ENCODE data around the gene APRT.

The APRT gene

GRCh38 chr16:88814144-88814502 lies 2.4 kb upstream of the APRT start:
- no peak for DNase-seq (ENCODE audit: low read depth)
- H3K4me3 ChIP-seq (ENCODE audit: control insufficient read depth, low read depth, low read length): no peak overlapping the region
- no peak for TF ChIP-seq CTCF (IDR thresholded peaks at IDR 0.05; ENCODE audit: control insufficient read depth, insufficient read depth, low read depth, low read length, missing control alignments)

DNA sequence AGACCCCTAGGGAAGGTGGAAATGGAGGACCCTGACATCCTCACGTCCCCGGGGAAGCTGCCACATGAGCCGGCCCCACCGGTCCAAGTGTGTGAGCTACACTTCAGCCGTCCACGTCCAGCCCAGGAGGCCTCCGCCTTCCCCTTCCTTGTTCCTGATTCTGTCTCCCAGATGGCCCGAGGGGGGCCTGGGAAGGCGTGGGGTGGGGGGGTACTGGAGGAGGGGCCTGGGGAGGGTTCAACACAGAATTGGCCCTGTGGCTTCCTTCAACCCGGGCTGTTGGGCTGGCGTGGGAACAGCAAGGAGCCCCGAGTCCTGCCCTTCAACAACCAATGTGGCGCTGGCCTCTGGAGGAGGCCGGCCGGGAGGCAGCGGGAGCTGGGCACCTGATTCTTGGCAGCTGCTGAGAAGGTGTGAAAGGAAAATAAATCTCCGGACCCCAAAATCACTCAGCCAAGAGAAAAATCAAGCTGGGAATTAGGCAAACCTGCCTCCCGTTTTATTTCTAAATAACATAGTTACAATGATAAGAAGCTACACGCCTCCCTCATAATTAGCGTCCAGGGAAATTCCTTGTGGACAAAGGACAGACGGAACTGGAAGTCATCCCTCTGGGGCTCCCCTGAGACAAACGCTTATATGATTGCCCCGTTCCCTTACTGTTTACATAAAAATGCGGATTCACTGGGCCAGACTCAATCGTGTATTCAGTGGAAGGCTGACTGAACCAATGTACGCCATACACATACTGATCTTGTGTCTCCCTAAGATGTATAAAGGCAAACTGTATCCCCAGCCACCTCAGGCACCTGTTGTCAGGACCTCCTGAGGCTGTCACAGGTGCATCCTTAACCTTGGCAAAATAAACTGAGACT lies 1.8 kb upstream of the APRT start:
- no peak for TF ChIP-seq CTCF (IDR thresholded peaks at IDR 0.05; ENCODE audit: control insufficient read depth, insufficient read depth, low read depth, low read length, missing control alignments)
- no peak overlapping the region for H3K4me3 ChIP-seq (ENCODE audit: control insufficient read depth, low read depth, low read length)
- DNase-seq (ENCODE audit: low read depth): no peak

DNA sequence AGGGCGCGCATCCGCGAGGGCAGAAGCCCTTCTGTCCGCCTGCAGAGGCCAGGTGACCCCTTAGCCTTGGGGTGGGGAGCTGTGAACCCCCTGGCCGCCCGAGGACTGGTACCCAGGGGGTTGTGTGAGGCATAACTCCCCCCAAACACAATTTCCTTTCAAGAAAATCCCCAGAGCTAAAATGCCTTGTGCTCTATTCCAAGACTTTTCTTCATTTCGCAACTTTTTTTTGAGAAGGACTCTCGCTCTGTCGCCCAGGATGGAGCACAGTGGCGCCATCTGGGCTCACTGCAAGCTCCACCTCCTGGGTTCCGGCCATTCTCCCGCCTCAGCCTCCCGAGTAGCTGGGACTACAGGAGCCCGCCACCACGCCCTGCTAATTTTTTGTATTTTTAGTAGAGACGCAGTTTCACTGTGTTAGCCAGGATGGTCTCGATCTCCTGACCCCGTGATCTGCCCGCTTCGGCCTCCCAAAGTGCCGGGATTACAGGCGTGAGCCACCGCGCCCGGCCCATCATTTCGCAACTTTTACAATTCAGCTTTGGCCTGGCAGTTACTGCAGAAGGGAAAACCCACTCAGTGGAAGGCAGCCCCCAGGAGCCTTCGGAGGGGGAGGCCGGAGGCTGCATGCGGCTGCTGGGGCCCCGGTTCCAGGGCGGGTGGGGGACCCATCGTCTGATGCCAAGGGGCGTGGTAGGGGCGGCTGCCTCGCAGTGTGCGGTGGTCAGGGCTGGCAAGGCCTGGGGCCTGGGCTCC lies 963 bp upstream of the APRT start:
- no peak for TF ChIP-seq CTCF (IDR thresholded peaks at IDR 0.05; ENCODE audit: control insufficient read depth, insufficient read depth, low read depth, low read length, missing control alignments)
- no peak for DNase-seq (ENCODE audit: low read depth)
- peak overlapping the region; percentile 61 for H3K4me3 ChIP-seq (ENCODE audit: control insufficient read depth, low read depth, low read length)

DNA sequence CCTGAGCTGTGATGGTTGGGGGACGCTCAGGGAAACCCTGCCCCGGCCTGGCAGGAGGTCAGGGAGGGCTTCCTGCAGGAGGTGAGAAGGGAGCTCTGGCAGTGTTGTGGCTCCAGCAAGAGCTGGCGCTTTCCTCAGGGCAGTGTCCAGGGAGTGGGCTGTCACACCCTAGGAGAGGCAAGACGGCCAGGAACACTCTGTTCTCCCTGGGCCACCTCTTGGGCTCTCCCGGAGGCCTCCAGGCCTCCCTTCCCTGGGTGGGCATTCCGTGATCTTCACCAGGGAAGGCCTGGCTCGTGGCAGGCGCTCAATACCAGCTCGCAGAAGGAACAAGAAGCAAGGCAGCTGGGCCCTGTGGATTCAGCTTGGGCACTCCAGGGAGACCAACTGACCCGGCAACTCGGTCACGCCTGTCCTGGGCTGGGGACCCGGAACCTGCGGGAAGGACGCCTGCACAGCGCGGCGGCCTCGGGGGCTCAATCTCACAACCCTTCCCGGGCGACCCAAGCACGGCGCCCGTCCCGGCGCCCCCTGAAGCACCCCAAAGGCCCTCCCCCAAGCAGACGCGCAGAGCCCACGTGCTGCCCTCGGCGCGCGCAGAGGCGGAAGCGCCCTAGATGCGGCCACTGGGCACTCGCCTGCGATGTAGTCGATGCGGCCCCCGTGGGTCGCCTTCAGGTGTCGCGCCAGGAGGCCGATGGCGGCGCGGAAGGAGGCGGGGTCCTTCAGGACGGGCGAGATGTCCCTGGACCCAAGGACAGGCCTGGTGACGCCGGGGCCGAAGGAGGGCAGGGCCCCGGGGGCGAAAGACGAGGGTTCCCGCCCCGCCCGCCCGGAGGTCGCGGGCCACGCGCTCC lies 588 bp downstream of the APRT start:
- DNase-seq (ENCODE audit: low read depth): no peak
- peak overlapping the region; percentile 62 for H3K4me3 ChIP-seq (ENCODE audit: control insufficient read depth, low read depth, low read length)
- no peak for TF ChIP-seq CTCF (IDR thresholded peaks at IDR 0.05; ENCODE audit: control insufficient read depth, insufficient read depth, low read depth, low read length, missing control alignments)

GRCh38 chr16:88810166-88810911 lies 1.4 kb downstream of the APRT start:
- TF ChIP-seq CTCF (IDR thresholded peaks at IDR 0.05; ENCODE audit: control insufficient read depth, insufficient read depth, low read depth, low read length, missing control alignments): no peak
- DNase-seq (ENCODE audit: low read depth): no peak
- H3K4me3 ChIP-seq (ENCODE audit: control insufficient read depth, low read depth, low read length): peak overlapping the region; percentile 62

Data from AG09309 (cell line).